HG03558 (cell line): ENCODE measurements around the gene ITPR1.

Experiments used
- ATAC-seq: cut with Tn5 transposase; IDR thresholded peaks from one replicate; pipeline ENCODE4 v1.9.1; 2021; ENCODE audit warnings: moderate number of reproducible peaks; ENCODE audit not compliant: unreplicated experiment; ENCODE audit errors: extremely low read depth

The ITPR1 gene

DNA sequence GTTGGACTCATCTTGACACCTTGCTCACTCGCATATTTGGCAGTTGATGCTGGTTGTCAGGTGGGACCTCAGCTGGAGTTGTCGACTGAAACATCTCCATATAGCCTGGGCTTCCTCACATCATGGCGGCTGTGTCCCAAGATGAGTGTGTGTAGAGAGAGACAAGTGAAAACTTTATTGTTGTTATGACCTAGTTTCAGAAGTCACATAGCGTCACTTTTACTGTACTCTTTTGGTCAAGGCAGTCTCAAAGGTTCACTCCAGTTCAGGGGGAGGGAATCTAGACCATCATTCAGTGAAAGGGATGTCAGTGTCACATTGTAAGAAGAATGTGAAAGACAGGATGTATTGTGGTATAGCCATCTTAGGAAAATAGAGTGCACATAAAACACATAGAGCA, 214.2 kb downstream of the ITPR1 start:
- no peak for ATAC-seq

DNA sequence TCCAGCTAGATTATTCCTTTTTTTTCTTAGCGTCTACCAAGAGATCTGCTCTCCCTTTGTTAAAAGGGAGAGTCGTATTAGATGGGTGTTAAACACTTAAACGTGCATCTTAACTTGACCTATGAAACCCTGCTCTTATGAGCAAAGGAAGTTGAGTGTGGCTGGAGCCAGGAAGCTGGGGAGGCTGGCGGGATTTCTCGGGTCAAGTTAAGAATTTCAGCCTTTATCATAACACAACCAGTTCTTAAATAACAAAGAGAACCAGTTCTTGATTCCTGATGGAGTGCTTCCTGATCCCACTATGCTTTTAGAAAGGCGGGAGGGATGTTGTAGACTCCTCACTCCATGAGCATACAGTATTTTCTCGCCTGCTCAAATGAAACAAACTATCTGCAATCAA, 215.1 kb downstream of the ITPR1 start:
- ATAC-seq = no peak

DNA sequence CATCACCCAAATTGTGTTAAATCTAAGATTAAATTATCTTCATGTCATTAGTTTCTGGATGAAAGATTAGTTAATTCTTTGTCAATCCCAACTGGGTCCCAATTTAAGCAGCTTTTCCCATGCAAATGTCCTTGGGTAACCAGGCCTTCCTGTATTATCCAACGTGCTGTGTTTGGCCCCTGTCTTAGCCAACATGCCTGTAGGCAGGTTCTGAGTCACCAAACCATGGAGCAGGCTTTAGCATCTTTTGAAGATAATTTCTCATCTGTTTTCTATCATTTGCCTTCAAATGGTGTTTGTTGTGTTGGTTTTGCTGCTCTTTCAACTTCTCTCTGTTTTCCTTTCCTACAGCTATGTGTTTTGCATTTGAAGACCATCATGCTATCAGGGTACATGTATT, 216.2 kb downstream of the ITPR1 start:
- ATAC-seq = no peak

DNA sequence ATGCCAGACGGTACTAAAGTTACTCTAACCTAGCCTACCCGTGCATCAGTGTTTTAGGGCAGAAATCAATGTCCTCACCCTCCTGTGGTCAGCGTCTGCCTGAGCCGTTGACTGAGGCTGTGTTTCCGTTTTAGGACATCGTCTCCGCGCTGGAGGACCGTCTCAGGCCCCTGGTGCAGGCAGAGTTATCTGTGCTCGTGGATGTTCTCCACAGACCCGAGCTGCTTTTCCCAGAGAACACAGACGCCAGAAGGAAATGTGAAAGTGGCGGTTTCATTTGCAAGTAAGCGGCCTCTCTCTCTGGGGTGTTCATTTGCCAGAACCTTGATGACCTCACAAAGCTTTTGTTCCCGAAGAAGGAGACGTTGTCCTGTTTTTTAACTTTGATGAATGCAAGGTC, 217.0 kb downstream of the ITPR1 start:
- ATAC-seq = no peak

DNA sequence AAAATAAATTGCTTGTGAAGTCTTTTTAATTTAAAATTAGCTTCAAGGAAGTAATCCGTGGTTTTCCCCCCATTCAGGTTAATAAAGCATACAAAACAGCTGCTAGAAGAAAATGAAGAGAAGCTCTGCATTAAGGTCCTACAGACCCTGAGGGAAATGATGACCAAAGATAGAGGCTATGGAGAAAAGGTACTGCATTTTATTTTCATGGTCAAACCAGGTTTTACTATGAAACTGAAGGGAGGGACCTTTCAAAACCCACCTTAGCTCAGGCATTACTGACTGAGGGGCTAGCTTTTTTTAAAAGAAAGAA, 218.5 kb downstream of the ITPR1 start:
- ATAC-seq = no peak

DNA sequence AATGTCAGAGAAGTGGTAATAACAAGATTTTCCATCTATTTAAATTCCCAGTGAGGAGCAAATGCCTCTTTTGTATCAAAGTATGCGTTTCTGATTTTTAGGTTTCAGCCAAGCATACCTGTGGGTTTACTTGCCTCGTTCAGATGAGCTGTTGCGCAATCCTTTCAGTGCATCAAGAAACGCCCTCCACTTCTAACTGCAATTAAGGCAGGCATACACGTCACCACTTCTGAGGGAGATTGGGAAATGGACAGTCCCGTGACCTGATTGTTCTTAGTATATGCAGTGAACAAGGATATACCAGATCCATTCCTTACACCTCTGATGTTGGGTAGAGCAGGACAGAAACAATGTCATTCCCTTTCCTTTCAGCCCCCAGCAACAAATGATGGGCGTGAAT, 219.0 kb downstream of the ITPR1 start:
- ATAC-seq = no peak

DNA sequence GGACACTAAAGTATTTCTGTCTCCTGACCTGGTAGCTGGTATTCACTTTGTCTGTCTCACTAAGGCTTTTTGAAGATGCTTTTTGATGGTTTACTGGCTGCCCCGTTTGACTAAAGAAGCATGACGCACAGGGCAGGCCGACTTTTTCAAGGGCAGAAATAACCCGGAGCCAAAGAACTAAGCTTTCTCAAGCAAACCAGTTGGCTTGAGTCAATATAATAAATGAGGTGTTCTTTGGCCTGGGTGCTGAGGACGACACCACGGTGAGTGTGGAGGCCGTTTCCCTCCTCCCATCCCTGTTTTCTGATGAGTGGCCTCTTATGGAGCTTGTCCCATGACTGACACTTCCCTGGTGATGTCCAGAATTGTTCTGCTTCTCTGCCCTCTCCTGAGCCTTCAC, 220.9 kb downstream of the ITPR1 start:
- no peak for ATAC-seq

DNA sequence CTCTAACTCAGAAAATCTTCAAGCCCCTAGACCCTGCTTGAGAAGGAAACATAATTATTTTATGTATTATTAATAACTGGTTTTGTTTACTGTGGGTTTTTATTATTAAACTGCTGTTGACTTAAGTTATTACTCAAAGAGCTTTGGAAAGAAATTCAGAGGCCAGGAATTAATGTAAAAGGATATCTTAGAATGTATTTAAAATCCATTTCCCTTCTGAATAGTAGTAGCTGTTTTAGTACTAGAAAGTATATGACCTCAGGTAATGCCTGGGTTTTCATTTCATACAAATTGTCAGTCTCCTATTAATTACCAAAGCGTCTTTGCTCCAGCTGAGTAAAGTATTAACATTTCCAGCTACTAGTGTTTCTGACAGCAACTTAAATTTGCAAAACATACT, 223.1 kb downstream of the ITPR1 start:
- no peak for ATAC-seq

DNA sequence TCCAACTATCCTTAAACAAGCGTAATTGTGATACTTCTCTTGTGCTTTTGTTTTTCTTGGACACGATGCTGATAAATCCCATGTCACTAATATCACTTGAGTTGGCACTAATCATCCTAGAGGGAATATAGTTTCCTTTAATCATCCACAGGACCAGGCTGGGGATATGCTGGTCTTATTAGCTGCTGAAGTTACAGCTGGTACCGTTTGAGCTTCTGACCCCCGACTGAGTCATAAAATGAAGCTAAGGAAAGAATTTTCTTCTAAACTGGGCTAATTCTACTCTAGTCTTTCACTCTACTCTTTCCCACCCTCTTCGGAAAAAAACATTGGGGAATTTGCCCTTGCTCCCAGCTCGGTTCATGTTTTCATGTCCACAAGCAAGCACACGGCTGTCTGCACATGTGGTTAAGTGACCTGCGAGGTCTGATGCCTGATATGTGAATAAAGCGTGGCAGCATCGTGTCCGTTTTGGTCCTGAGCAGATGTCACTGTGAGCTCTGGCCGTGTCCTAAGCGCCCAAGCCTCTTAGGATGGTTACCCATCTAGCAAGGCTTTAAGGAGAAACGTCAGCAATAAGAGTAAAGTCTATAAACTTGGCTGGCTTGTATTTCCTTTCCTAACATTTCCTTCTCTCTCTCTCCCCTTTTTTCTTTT, 223.7 kb downstream of the ITPR1 start:
- no peak for ATAC-seq

DNA sequence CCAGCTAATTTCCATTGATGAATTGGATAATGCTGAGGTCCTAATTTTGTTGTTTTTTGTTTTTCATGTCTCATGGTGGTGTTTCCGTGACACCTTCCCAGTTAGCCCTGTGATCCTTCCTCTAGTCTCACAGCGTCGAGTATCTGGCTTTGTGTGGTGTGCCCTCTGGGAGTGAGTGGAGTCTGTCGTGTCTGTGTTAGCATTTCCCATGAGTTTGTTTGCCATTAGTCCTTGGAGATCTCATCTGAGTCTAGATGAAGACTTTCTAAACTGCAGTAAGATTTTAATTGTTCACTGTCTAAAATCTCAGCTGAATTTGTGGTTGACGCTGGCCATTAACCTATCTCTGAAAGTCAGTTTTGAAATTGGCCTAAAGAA, 224.2 kb downstream of the ITPR1 start:
- no peak for ATAC-seq

DNA sequence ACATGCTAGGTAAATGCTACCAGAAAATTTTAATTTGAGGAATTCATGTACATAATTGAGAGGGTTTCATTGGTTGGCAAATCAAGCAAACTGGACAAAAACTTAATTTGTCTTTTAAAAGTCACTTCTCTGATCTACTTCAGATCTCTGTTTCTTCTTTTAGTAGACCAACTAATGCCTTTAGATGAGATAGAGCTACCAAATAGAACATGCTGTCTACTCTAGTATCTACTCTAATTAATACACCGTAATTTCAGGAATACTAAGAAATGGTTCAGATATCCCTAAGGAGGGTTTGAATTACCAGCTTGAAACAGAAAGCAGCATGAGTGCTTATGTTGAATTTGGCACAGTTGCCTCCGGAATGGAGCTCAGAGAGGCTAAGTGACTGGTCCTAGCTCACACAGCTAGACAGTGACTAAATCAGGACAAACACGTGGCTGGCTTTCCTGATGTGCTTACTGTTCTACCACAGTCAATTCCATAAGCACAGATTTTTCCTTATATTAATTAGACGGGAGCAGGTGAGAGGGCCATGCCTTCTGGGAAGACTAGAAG, 225.1 kb downstream of the ITPR1 start:
- no peak for ATAC-seq

DNA sequence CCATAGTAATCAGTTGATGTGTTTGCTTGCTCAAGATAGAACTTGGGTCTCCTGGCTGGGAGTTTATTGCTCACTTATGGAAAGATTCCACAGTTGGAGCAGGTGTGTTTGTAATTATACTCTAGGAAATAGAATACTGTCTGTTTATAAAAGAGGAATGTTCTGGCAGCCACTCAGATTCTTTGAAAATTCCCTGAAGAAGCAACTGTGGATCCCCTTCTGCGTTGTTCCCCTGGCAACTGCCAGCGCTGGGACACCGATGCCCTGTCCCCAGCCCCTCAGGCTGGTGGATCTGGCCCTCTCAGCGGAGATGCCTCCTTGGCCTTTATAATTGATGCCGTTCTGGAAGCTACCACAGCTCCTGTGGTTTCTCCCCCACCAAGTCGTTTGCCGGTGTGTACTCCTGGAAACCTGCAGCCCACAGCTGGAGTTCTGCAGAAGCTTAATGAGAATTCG, 225.9 kb downstream of the ITPR1 start:
- no peak for ATAC-seq

DNA sequence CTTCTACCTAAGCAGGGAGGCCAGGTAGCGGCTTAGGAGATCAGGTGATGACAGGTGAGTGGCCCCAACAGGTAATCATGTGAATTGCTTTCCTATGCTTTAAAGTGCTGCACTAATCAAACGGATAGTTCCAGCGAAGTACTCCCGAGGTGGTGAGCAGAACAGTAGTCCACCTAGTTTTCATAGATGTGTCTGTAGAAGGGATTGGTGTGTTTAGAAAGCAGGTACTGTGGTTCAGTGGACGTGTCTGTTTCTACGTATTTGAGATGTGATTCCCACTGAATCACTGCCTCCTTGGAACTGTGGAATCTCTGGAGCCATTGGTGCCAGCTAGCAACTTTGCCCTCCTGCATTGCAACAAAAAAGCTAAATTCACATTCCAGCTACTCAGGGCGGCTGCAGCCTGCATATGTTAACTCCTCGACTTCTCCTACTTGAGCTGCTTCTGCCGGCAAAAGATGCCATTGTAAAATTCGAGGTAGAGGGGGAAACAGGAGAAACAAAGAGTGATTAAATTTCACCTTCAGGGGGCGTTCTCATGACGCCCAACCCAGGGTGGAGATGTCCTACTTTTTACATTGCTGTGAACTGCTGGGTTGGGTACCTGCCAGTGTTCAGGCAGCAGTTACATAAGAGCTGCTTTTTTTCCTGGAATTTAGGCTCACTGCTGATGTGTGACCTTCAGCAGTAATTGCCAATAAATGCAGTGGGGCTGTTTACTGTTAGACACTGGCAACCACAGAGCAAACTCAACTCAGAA, 227.3 kb downstream of the ITPR1 start:
- ATAC-seq = no peak

DNA sequence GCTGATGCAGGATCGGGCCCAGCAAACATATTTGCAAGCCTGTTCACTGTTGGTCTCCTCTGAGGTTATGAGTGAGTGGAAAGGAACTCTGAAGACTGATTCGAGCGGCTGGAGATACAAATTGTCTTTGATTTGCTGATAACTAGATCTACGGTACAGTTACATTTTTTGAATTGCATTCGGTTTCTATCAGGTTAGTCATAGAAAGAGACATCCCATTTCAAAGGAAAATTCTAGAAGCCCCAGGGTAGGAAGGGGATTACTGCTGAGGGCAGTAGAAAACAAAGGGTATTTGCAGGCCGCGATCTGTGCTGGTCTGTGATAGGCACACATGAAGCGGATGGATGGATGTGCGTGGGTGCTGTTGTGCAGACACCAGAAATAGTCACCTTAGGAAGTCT, 228.4 kb downstream of the ITPR1 start:
- ATAC-seq = no peak

DNA sequence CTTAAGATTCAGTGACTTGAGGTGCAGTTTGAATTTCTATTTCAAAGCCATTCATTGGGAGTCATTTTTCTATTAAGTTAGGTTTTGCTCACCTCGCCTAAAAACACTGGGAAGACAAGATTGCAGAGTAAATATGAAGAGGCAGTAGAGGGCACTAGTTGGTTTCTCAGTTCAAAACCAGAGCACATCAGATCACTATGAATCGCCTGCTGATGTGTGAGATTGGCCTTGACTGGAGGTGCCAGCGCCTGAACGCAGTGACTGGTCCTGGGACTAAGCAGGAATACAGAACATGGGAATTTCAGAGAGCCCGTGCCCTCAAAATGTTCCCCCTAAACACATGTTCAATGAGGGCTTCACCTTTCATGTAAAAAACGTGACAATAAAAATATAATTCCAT, 229.0 kb downstream of the ITPR1 start:
- ATAC-seq = no peak

DNA sequence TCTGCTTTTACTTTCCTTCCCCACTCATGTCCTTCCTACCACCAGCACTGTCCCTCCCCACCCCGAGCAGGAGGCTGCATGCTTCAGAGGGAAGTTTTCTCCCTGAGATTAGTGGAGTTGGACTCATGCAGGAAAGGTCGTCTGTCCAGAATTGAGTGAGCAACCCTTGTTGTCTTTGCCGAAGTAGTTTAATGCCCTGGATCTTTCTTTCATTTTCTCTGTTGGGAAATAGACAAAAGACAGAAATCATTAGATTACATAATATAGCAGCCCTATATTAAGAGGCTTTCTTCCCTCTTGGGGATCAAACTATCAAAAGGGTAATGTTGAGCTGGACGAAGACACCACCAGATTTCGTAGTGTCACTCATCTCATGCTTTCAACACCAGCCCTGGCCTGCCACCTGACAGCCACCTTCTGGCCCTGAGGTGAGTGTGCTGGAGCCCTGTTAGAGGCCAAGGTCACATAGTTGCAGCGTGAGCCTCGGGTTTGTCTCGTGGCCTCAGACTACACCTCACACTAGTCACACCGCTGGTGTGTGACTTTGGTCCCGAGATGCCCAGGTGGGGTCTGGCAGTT, 231.0 kb downstream of the ITPR1 start:
- no peak for ATAC-seq

DNA sequence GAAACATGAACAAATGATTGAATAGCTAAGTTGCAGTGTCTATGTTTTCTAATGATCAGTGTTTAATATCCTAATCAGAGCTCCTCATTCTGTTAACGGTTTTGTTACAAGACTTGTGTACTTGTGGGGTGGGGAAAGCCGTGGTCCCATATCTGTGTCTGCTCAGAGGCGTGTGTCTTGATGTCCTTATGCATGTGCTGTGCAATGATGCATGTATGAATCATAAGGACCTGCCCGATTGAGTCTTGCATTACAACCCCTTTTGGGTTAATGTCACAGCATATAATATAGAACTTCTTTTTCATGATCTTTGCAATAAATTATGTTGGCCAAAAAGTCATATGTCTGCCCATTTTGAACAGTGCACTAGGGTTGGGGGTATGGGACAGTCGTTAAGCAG, 233.4 kb downstream of the ITPR1 start:
- no peak for ATAC-seq

DNA sequence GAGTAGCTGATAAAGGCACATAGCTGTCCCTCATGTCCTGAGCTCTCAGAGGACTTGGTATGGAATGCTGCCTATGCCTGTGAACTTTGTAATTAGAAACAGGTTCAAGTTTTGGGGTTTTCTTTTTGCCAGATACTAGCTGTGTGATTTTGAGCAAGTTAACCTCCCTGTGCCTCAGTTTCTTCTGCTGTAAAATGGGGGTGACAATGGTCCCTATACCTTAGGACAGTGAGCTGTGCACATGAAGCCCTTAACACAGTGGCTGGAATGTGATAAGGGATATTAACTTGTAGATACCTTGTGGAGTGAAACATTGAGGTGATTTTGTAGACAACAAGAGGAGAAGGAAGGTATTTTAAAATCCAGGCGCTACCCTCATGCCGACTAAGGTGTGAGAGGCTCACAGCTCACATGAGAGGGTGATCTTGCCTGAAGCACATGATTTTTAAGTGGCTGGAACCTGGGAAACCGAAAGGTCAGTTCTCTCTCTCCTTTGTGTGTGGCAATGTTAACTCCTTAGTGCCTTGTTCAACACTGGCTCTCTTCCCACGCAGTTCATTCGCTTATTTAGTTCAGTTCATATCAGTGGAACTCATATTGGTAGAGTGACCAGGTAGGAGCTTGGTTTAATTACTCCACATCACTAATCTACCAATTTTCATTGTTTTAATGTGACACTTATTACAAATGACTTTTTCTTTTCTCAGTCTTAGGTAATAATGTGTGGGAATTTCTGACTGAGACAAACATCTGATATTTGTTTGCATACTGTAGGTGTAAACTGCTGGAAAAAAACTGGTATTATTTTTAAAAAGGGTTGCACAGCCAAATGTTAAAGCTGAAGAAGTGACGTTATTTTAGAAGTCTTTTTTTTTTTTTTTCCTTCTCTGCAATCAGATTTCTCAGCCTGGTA, 236.2 kb downstream of the ITPR1 start:
- no peak for ATAC-seq

DNA sequence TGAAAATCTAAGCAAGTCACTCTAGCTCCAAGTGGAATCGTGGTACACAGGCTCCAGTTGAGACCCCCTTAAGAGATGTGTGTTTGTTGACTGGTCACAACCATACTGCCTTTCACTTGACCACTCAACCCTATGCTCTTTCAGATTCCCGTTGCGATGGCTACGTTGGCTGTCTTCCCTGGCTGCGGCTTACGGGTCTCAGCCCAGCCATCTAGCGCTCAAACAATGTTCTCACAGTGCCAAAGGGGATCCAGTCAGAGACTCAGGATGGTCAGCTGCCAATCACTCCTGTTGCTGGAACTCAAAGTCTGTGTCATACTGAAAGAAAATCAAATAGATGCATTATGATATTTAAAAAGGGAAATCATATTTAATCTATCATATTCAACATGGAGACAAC, 237.6 kb downstream of the ITPR1 start:
- ATAC-seq = no peak

DNA sequence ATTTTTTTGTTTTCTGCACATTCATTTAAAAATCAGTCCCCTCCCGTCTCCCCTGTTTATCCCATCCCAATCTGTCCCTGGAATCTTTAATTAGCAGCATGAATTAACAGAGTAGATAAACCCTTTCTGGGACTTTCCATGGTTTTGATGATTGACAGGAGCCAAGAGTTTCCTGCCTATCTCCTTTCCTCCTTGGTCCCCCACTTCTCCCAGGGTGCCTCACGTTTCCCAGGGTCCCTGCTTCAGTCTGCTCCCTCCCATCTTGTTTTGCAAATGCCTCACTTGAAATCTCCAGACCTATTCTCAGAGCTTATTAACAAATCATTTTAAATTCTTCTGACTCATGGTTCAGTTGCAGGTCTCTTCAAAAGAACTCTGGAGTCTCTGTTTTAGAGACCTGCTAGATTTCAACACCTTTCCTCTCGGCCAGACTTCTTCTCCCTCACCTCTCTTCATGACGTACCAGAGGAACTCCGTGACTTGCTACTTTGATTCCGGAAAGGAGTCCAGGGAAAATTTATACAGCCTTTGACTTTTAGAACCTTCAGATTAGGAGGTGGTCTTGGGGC, 238.5 kb downstream of the ITPR1 start:
- ATAC-seq = no peak
